Mesodermal cell (in vitro differentiated cells): ENCODE data around the gene OSM.
"Not testable (repeated sequence)": the region's sequence is repeated elsewhere in the genome, so short reads cannot be mapped to it uniquely, and the experiment has no call there.

Experiments
- H3K27ac ChIP-seq: 2 replicates; pipeline ENCODE4 v1.7.0; 2013; ENCODE audit warnings: mild to moderate bottlenecking, low read depth, low read length, moderate library complexity; ENCODE audit not compliant: severe bottlenecking
- H3K36me3 ChIP-seq: 2 replicates; pipeline ENCODE4 v1.7.1; 2013; ENCODE audit warnings: mild to moderate bottlenecking, low read length, moderate library complexity; ENCODE audit not compliant: control insufficient read depth, insufficient read depth
- H3K4me1 ChIP-seq: one replicate; pipeline ENCODE4 v1.7.1; 2013; ENCODE audit warnings: mild to moderate bottlenecking, low read length; ENCODE audit not compliant: insufficient read depth, control insufficient read depth, poor library complexity, severe bottlenecking
- H3K4me3 ChIP-seq: 2 replicates; pipeline ENCODE4 v1.7.0; 2013; ENCODE audit warnings: low read length, control low read depth, mild to moderate bottlenecking; ENCODE audit not compliant: insufficient read depth, poor library complexity, severe bottlenecking; ENCODE audit errors: extremely low read depth
- H3K9me3 ChIP-seq: 2 replicates; pipeline ENCODE4 v1.7.1; 2013; ENCODE audit warnings: mild to moderate bottlenecking, low read length, moderate library complexity; ENCODE audit not compliant: control insufficient read depth
- WGBS, 2 experiments: methylation state at CpG; one replicate each; pipeline ENCODE4 v1.1.5; 2013; ENCODE audit warnings: missing lambda C conversion rate in 2 of 2; ENCODE audit not compliant: insufficient coverage in 2 of 2; 5-methylcytosine and 5-hydroxymethylcytosine counted together

The OSM gene

DNA sequence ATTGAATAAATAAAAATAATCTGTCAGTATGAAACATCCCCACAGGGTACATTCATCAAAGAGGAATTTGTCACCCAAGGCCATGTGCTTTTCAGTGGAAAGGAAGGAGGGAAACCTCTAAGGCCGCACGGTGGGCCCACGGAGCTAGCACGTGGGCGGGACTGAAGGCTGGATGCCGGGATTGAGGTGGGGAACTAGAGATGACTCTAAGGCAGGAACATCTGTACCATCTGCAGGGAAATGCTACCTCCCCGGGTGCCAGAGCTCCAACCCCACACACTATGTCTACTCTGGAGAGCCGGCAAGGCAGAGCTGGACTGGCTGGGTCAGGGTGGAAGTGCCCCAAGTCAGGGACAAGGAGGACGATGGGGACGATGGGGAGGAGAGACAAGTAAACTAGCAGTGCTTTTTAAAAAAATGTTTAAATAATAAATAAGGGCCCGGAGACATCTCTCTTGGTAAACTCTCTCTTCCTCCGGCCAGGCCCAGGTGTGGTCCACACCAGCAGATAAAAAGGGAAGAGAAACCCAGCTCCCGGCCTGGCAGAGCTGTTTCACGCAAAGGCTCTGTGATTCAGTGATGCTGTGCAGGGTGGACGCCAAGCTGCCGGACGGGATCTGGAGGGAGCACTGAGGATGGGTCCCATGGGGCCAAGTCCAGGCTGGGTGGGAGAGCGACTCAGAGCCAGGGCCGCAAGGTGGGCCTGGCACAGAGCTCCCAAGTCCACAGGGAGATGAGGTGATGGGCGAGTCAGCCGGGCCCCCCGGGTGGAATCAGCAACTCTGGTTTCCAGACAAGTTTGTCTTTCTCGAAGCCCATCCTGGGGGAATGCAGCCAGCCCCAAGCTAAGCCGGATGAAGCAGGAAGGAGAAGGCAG lies 25.9 kb downstream of the OSM start:
- Histone ChIP-seq H3K4me1 (peaks cover 22% of the 10 kb centered on the region), H3K4me3 (no peak overlapping the region), H3K9me3 (no peaks in the 10 kb centered on the region), H3K27ac (no peak overlapping the region), H3K36me3 (peaks cover 4% of the 10 kb centered on the region)
- WGBS, 2 experiments = 88 to 94% methylated on average over 19 to 21 of the region's 24 CpGs

DNA sequence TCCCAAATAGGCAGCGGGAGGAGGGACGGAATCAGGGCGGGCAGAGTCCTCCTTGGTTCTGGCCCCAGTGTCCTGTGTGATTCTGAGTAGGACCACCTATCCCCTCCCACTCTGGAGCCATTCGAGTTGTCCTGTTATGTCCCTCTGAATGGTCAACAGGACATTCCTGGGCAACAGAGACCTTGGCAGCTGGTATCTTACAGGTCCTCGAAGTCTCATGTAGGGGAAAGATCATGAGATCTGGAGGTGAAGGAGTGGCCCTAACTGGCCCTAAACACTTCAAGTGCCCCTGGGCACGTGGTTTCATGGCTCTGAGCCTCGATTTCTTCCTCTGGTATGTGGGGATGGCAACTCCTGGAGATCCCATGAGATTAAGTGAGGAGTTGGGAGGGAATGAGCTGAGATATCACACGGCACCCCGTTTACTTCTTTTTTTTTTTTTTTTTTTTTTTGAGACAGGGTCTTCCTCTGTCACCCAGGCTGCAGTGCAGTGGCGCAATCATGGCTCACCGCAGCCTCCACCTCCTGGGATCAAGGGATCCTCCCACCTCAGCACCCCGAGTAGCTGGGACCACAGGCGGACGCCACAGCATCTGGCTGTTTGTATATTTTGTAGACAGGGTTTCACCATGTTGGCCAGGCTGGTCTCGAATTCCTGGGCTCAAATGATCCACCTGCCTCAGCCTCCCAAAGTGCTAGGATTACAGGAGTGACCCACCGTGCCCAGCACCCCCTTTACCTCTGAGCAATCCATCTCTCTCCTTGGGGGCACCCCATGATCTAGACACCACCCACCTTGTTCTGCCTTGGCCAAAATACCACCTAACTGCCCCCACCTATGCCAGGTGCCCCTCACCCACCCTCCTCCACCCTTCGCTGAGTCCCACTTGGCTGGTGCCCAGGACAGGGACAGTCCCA lies 26.9 kb downstream of the OSM start:
- H3K4me3 ChIP-seq = no peak overlapping the region
- no peak overlapping the region for H3K27ac ChIP-seq
- WGBS, 2 experiments = 90 to 91% methylated on average over 9 to 15 of the region's 17 CpGs
- no peaks in the 10 kb centered on the region for H3K9me3 ChIP-seq
- H3K4me1 ChIP-seq = peaks cover 32% of the 10 kb centered on the region
- peaks cover 4% of the 10 kb centered on the region for H3K36me3 ChIP-seq

DNA sequence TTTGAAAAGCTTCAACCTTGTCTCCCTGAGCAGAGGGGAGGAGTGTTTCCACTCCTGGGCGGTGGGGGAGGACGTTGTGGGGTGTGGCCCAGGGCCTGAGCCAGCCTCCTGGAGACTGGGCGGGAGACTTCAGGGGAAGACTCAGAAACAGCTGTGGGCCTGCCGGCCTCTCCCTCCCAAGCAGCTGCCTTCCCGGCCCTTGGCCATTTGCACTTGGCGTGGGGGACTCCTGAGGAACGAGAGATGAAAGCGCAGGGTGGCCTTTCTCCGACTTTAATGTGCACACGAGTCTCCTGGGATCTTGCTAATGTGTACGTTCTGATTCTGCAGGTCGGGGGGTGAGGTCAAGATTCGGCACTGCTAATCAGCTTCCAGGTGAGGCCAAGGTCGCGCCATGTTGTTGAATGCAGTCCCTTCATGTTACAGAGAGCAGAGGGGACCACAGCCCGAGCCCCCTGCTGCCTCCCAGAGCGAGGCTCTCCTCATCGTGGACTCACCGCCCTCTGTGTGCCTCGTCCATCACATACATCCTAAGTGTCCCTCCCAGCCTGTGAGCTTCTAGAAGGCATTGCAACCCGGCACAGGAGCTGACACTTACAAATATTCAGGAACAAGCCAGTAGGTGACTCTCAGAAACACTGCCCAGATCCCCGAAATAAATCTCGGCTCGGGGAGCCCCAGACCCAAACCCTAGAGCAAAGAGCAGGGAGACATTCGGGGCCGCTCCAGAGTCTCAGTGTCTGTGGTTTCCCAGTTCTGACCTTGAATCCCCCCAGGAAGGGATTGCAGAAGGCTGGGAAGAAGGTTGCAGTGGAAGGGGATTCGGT lies 27.8 kb downstream of the OSM start:
- H3K27ac ChIP-seq = no peak overlapping the region
- WGBS, 2 experiments = 66 to 70% methylated on average over 26 to 27 of the region's 27 CpGs

DNA sequence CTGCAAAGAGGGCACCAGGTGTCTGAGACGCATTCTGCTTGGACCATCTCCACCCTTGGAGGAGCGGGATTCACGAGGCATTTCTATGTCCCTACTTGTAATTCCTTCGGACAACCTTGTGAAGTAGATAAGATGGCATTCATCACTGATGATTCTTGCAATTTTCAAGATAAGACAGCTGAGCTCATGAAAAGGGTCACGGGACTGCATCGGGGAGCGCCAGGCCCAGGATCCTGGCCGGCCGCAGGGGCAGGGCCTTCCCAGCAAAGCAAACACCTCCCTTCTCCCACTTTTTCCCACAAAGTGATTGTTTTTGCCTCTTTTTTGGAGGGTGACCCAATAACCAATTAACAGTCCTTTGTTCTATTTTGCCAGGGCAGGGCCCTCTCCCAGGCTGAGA lies 28.5 kb downstream of the OSM start:
- no peaks in the 10 kb centered on the region for H3K9me3 ChIP-seq
- H3K27ac ChIP-seq = no peak overlapping the region
- 100% methylated on average over 5 to 6 of the region's 9 CpGs for WGBS, 2 experiments
- peaks cover 36% of the 10 kb centered on the region for H3K4me1 ChIP-seq
- H3K4me3 ChIP-seq = no peak overlapping the region
- peaks cover 4% of the 10 kb centered on the region for H3K36me3 ChIP-seq

More for the DNA sequence above, 27.8 kb downstream of the OSM start:
- peaks cover 4% of the 10 kb centered on the region for H3K36me3 ChIP-seq
- no peak overlapping the region for H3K4me3 ChIP-seq
- H3K4me1 ChIP-seq = peaks cover 36% of the 10 kb centered on the region
- no peaks in the 10 kb centered on the region for H3K9me3 ChIP-seq

GRCh38 chr22:30236875-30237274 lies 29.8 kb downstream of the OSM start:
- 93 to 100% methylated on average over 4 to 5 of the region's 5 CpGs for WGBS, 2 experiments
- H3K36me3 ChIP-seq = no peaks in the 10 kb centered on the region
- peaks cover 42% of the 10 kb centered on the region for H3K4me1 ChIP-seq
- no peak overlapping the region for H3K4me3 ChIP-seq
- H3K27ac ChIP-seq = no peak overlapping the region
- H3K9me3 ChIP-seq = no peaks in the 10 kb centered on the region

- Histone ChIP-seq H3K9me3 (no peaks in the 10 kb centered on the region), H3K4me3 (no peak overlapping the region), H3K4me1 (peaks cover 37% of the 10 kb centered on the region), H3K36me3 (no peaks in the 10 kb centered on the region), H3K27ac (peak overlapping the region; percentile 6)
- WGBS, 2 experiments = 30 to 35% methylated on average over 8 to 10 of the region's 10 CpGs
Observed at GRCh38 chr22:30235687-30236170, 30.9 kb downstream of the OSM start.

- 48 to 73% methylated on average over 3 to 5 of the region's 7 CpGs for WGBS, 2 experiments
- peak overlapping the region; percentile 1 for H3K27ac ChIP-seq
- no peaks in the 10 kb centered on the region for H3K36me3 ChIP-seq
- no peaks in the 10 kb centered on the region for H3K9me3 ChIP-seq
- peaks cover 37% of the 10 kb centered on the region for H3K4me1 ChIP-seq
- no peak overlapping the region for H3K4me3 ChIP-seq
Observed at GRCh38 chr22:30234786-30235470, 31.7 kb downstream of the OSM start.

DNA sequence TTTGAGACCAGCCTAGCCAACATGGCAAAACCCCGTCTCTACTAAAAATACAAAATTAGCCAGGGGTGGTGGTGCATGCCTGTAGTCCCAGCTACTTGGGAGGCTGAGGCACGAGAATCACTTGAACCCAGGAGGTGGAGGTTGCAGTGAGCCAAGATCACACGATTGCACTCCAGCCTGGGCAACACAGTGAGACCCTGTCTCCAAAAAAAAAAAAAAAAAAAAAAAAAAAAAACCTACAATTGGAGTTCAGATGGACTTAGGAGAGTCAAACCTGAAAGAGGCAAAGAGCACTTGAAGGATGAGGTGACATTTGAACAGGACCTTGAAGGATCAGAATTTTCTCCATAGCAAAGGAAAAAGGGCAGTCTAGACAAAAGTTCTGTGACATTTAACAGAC lies 32.3 kb downstream of the OSM start:
- H3K9me3 ChIP-seq, H3K36me3 ChIP-seq, H3K4me3 ChIP-seq: not testable (repeated sequence)
- H3K27ac ChIP-seq = peak overlapping the region; percentile 1
- WGBS, 2 experiments = 100% methylated on average over 1 of the region's 3 CpGs; no CpG with 5 or more reads in 1 of the 2 experiments
- peaks cover 38% of the 10 kb centered on the region for H3K4me1 ChIP-seq

DNA sequence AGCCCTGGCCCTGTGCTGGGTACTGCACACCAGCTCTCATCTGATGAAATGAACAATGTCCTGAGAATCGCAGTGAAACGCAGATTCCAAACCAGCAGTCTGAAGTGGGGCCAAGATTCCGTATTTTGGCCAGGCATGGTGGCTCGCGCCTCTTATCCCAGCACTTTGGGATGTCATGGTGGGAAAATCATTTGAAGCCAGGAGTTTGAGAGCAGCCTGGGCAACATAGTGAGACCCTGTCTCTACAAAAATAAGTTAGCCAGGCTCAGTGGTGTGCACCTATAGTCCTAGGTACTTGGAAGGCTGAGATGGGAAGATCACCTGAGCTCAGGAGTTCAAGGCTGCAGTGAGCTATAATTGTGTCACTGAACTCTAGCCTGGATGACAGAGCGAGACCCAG lies 33.1 kb downstream of the OSM start:
- 96 to 100% methylated on average over 5 to 6 of the region's 6 CpGs for WGBS, 2 experiments
- no peaks in the 10 kb centered on the region for H3K9me3 ChIP-seq
- H3K27ac ChIP-seq = no peak overlapping the region
- peaks cover 40% of the 10 kb centered on the region for H3K4me1 ChIP-seq
- no peak overlapping the region for H3K4me3 ChIP-seq
- no peaks in the 10 kb centered on the region for H3K36me3 ChIP-seq
